ENCODE results near the gene SMAD3. TPM values are rescaled to one million over a fixed set of nuclear protein-coding genes. Genes with fewer than 3 reads are reported as not detected.
A peak's percentile ranks its signal among the peaks of the same experiment; 100 is the strongest.

The SMAD3 gene
- total and polyA plus RNA-seq, 2 donors (not counting 1 experiment from before 2014, with no cell fraction given): 55.9 to 163 TPM

DNA sequence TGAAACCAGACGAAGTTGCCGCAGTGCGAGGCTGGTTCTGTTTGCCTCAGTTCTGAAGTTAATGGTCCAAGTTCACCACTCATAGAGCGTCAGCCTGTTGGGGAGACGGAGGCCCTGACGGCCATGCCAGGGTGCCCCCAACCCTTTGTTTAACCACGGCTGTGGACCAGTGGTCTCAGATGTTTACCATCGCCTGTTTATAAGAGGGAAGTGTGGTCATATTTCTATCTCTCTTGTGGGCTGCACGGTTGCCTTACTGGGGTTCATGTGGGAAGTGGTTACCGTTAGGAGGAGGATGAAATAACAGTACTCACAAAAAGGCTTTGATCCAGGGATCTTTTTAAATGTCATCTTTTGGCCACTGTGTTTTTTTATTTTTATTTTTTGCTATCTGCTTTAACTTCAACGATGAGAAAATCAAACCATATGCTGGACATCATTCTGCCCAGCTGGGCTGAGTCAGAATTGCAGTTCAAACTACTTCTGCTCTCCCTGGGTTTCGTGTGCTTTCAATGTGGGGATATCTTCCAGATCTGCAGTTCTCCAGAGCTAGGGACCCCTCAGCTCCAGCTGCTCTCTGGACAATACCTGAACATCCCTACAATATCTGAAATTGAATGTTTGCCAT is 17.8 kb downstream of the SMAD3 start:
- peak overlapping the region; percentile 58 for H3K9ac ChIP-seq (ENCODE audit: low read length)
- DNase-seq (peak; percentile 70), ATAC-seq (ENCODE audit: low read depth) (no peak)
- H3K27me3 ChIP-seq (replicated peaks in 1 of 4; ENCODE audit: control extremely low read depth in 1 of 4, control insufficient read depth in 3 of 4, insufficient read depth in 4 of 4, low read length in 3 of 4): no peaks in the 10 kb centered on the region
- H3K4me1 Mint-ChIP-seq: peaks cover 97% of the 10 kb centered on the region
- peaks cover 96 to 100% of the 10 kb centered on the region in 2 donors for H3K4me1 ChIP-seq (ENCODE audit: control insufficient read depth in 2 of 2, insufficient read depth in 2 of 2, low read length in 2 of 2)
- no peaks in the 10 kb centered on the region for H3K27me3 Mint-ChIP-seq
- peak overlapping the region; percentile 87 for H3K4me3 Mint-ChIP-seq
- POLR2A ChIA-PET: interaction anchor here (0.6 to 6.6 kb wide), 13 partner anchors 9 to 1738 kb away, joined by 3 to 54 read pairs (median 4); partner anchors contain the start of gene SMAD3
- intact Hi-C loops (cut with micrococcal nuclease): loop anchor here (2.0 to 10.0 kb wide), 4 partner anchors 18 to 702 kb away; partner anchors contain the start of genes AAGAB and IQCH
- no peak for TF ChIP-seq EZH2 (IDR thresholded peaks at IDR 0.05; ENCODE audit: borderline replicate concordance, insufficient read depth, low read depth, low read length, poor library complexity, severe bottlenecking)
- CTCF ChIA-PET: interaction anchor here (0.7 to 10.8 kb wide), 10 partner anchors 11 to 134 kb away, joined by 3 to 109 read pairs (median 4); partner anchors contain the start of gene SMAD3
- no peaks in the 10 kb centered on the region for H3K9me3 Mint-ChIP-seq (ENCODE audit: insufficient read depth)
- H3K36me3 ChIP-seq (replicated peaks in 1 of 2; ENCODE audit: control extremely low read depth in 1 of 2, control insufficient read depth in 1 of 2, extremely low read depth in 1 of 2, insufficient read depth in 2 of 2, low read length in 1 of 2): peaks cover 4 to 5% of the 10 kb centered on the region in 2 experiments
- H3K27ac Mint-ChIP-seq: peak overlapping the region; percentile 97
- peak overlapping the region; percentile 86 for H3K4me2 ChIP-seq (replicated peaks; ENCODE audit: low read depth, low read length, poor library complexity, severe bottlenecking)
- H4K20me1 ChIP-seq (ENCODE audit: control insufficient read depth, insufficient read depth, low read length, poor library complexity, severe bottlenecking): no peaks in the 10 kb centered on the region
- no peak overlapping the region for H2AFZ ChIP-seq (ENCODE audit: insufficient read depth, low read depth, low read length, poor library complexity, severe bottlenecking)
- H3K4me3 ChIP-seq (ENCODE audit: control extremely low read depth in 1 of 5, extremely low read depth in 1 of 5, insufficient read depth in 1 of 5, low read depth in 2 of 5, low read length in 4 of 5): peak overlapping the region; percentile 19 to 60 (median 38)
- H3K27ac ChIP-seq (ENCODE audit: low read length in 2 of 2): peak overlapping the region; percentile 92 to 97
- peaks cover 0 to 8% (median 0%) of the 10 kb centered on the region in 3 donors for H3K9me3 ChIP-seq (ENCODE audit: control extremely low read depth in 1 of 3, control insufficient read depth in 2 of 3, insufficient read depth in 1 of 3, low read length in 2 of 3)
- peaks cover 91% of the 10 kb centered on the region for H3K79me2 ChIP-seq (ENCODE audit: control insufficient read depth, insufficient read depth, low read length)
- whole genome bisulfite sequencing (ENCODE audit: insufficient coverage): 5% methylated on average over 7 of the region's 12 CpGs

DNA sequence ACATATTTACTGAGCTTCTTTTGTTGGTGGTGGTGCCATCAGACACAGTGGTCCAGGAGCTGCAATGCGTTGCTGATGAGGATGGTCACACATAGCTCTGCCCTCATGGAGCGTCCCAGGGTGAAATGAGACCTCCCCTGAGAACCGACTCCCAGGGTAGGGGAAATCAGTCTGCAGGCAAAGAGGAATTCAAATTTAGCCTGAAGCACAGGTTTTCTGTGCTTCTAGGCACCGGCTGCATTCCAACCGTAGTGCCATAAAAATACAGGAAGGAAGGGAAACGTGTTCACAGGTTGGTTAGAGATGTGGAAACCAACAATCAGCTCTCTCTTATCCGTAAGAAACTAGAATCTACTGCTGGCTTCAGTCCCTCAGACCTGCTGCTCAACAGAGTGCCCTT is 19.2 kb downstream of the SMAD3 start:
- WGBS (ENCODE audit: insufficient coverage): 68% methylated on average over 3 of the region's 7 CpGs
- Histone ChIP-seq H3K9me3 (ENCODE audit: control extremely low read depth in 1 of 3, control insufficient read depth in 2 of 3, insufficient read depth in 1 of 3, low read length in 2 of 3) (peaks cover 0 to 8% (median 0%) of the 10 kb centered on the region in 3 donors), H4K20me1 (ENCODE audit: control insufficient read depth, insufficient read depth, low read length, poor library complexity, severe bottlenecking) (no peaks in the 10 kb centered on the region), H3K4me1 (ENCODE audit: control insufficient read depth in 2 of 2, insufficient read depth in 2 of 2, low read length in 2 of 2) (peaks cover 93 to 99% of the 10 kb centered on the region in 2 donors), H3K27me3 (replicated peaks in 1 of 4; ENCODE audit: control extremely low read depth in 1 of 4, control insufficient read depth in 3 of 4, insufficient read depth in 4 of 4, low read length in 3 of 4) (no peaks in the 10 kb centered on the region), H2AFZ (ENCODE audit: insufficient read depth, low read depth, low read length, poor library complexity, severe bottlenecking) (no peak overlapping the region), H3K4me3 (ENCODE audit: control extremely low read depth in 1 of 5, extremely low read depth in 1 of 5, insufficient read depth in 1 of 5, low read depth in 2 of 5, low read length in 4 of 5) (peak overlapping the region in 1 of 5 experiments; percentile 60), H3K27ac (ENCODE audit: low read length in 2 of 2) (peak overlapping the region; percentile 88 to 97), H3K79me2 (ENCODE audit: control insufficient read depth, insufficient read depth, low read length) (peaks cover 91% of the 10 kb centered on the region), H3K9ac (ENCODE audit: low read length) (peak overlapping the region; percentile 47), H3K4me2 (replicated peaks; ENCODE audit: low read depth, low read length, poor library complexity, severe bottlenecking) (peak overlapping the region; percentile 86), H3K36me3 (replicated peaks in 1 of 2; ENCODE audit: control extremely low read depth in 1 of 2, control insufficient read depth in 1 of 2, extremely low read depth in 1 of 2, insufficient read depth in 2 of 2, low read length in 1 of 2) (peaks cover 4 to 5% of the 10 kb centered on the region in 2 experiments)
- Mint-ChIP-seq H3K27ac (peak overlapping the region; percentile 97), H3K4me1 (peaks cover 98% of the 10 kb centered on the region), H3K9me3 (ENCODE audit: insufficient read depth) (no peaks in the 10 kb centered on the region), H3K4me3 (peak overlapping the region; percentile 87), H3K27me3 (no peaks in the 10 kb centered on the region)
- CTCF ChIA-PET: interaction anchor here (1.1 to 10.8 kb wide), 8 partner anchors 10 to 138 kb away, joined by 3 to 109 read pairs (median 44); partner anchors contain the start of gene SMAD3
- no peak for ATAC-seq (ENCODE audit: low read depth)
- intact Hi-C loops (cut with micrococcal nuclease): loop anchor here (5.0 to 10.0 kb wide), 3 partner anchors 168 to 700 kb away; partner anchors contain the start of genes AAGAB and IQCH
- TF ChIP-seq EZH2 (IDR thresholded peaks at IDR 0.05; ENCODE audit: borderline replicate concordance, insufficient read depth, low read depth, low read length, poor library complexity, severe bottlenecking): no peak
- TF ChIP-seq, protein P1, sequence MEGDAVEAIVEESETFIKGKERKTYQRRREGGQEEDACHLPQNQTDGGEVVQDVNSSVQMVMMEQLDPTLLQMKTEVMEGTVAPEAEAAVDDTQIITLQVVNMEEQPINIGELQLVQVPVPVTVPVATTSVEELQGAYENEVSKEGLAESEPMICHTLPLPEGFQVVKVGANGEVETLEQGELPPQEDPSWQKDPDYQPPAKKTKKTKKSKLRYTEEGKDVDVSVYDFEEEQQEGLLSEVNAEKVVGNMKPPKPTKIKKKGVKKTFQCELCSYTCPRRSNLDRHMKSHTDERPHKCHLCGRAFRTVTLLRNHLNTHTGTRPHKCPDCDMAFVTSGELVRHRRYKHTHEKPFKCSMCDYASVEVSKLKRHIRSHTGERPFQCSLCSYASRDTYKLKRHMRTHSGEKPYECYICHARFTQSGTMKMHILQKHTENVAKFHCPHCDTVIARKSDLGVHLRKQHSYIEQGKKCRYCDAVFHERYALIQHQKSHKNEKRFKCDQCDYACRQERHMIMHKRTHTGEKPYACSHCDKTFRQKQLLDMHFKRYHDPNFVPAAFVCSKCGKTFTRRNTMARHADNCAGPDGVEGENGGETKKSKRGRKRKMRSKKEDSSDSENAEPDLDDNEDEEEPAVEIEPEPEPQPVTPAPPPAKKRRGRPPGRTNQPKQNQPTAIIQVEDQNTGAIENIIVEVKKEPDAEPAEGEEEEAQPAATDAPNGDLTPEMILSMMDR (IDR thresholded peaks at IDR 0.05): no peak
- POLR2A ChIA-PET: interaction anchor here (0.7 to 6.6 kb wide), 7 partner anchors 9 to 698 kb away, joined by 3 to 54 read pairs (median 7); partner anchors contain the start of gene SMAD3
- no peak for DNase-seq
